ENCODE data around the gene RUNX2. TPM values are rescaled to one million over a fixed set of nuclear protein-coding genes. Genes with fewer than 3 reads are reported as not detected.

RUNX2 gene
- total and polyA plus RNA-seq, 10 of the 15 experiments (the other 5 are each of a cell fraction or from before 2014, with no cell fraction given), result 0.01 to 0.77 (median 0.15) TPM; not detected in 3

DNA sequence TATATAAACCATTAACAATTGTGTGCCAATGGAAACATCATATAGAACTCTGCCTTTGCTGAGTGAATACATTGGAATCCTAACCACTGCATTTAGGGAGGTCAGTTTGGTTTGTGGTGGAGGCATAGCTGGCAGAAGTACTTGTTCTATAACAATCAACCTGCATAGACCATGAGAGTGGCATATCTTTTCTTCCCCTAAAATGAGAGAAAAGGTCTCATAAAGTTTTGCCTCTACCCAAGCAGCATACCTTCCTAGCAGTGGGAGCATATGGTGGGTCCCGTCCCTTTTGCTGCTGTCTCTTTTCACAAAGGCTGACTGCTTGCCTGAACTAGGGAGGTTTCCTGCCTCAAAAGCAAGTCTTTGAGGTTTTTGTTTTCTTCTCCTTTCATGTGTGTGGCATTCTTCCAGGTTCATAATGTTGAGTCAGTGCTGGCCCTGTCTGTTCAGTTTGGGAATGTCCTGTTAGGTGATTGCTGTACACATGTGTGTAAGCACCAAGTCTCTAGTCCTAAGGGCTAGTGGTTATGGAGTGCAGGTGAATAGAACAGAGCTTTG, 110.8 kb downstream of the RUNX2 start (continued):
- TF ChIP-seq HSF1 (IDR thresholded peaks at IDR 0.05; ENCODE audit: low read depth, low read length) (no peak), TARDBP (IDR thresholded peaks at IDR 0.05; ENCODE audit: borderline replicate concordance) (no peak), TCF12 (IDR thresholded peaks at IDR 0.05; ENCODE audit: low read depth, low read length) (no peak), ATF7 (IDR thresholded peaks at IDR 0.05; ENCODE audit: low read depth) (no peak)

GRCh38 chr6:45439459-45439858, 111.3 kb downstream of the RUNX2 start:
- in situ Hi-C loops (cut with MboI) (no loop called here), intact Hi-C loops (cut with micrococcal nuclease; ENCODE audit: unreplicated experiment) (no loop called here)
- Histone ChIP-seq H3K9ac (ENCODE audit: control insufficient read depth, insufficient read depth, low read length) (no peak overlapping the region), H3K27ac (ENCODE audit: control insufficient read depth, insufficient read depth) (no peak overlapping the region), H3K4me1 (ENCODE audit: control insufficient read depth, insufficient read depth, low read length) (no peaks in the 10 kb centered on the region), H3K4me3 (no peak overlapping the region), H2AFZ (ENCODE audit: control insufficient read depth, low read depth, low read length) (no peak overlapping the region), H3K79me2 (ENCODE audit: control insufficient read depth, insufficient read depth, low read length) (no peaks in the 10 kb centered on the region), H4K20me1 (ENCODE audit: control insufficient read depth, insufficient read depth) (no peaks in the 10 kb centered on the region), H3K36me3 (ENCODE audit: control insufficient read depth in 2 of 2, insufficient read depth in 2 of 2, low read length in 1 of 2) (no peaks in the 10 kb centered on the region), H3K9me3 (replicated peaks; ENCODE audit: control insufficient read depth, insufficient read depth, low read length) (no peaks in the 10 kb centered on the region), H3K4me2 (ENCODE audit: control insufficient read depth, insufficient read depth) (no peak overlapping the region), H3K27me3 (replicated peaks in 1 of 2; ENCODE audit: control insufficient read depth in 2 of 2, insufficient read depth in 2 of 2, low read length in 1 of 2) (no peaks in the 10 kb centered on the region; a peak in 2 of 4 replicates)
- CTCF ChIA-PET, result no interaction called here
- RAD21 ChIA-PET (ENCODE audit: unreplicated experiment), result no interaction called here
- ATAC-seq (no peak), DNase-seq (ENCODE audit: low read depth, low spot score) (no peak), FAIRE-seq (peak; percentile 47)
- no TSS peak for BruUV-seq (replicated peaks)
- 42% methylated on average over 6 of the region's 6 CpGs for WGBS (ENCODE audit: insufficient coverage, insufficient replicate concordance, low lambda C conversion rate, missing lambda C conversion rate)
- SMC1A ChIA-PET (ENCODE audit: uncharacterized antibody, unreplicated experiment), result interaction anchor here (1.8 kb wide), 1 partner anchor 275 kb away, joined by 4 read pairs; no protein-coding TSS in a partner anchor
- POLR2A ChIA-PET, result no interaction called here
- no peak for TF ChIP-seq ATF7 (IDR thresholded peaks at IDR 0.05; ENCODE audit: low read depth)
- no peak for TF ChIP-seq NR2F1 (conservative IDR thresholded peaks at IDR 0.05)
- TF ChIP-seq EED (IDR thresholded peaks at IDR 0.05; ENCODE audit: low read depth), result no peak
- no peak for TF ChIP-seq CBX3 (IDR thresholded peaks at IDR 0.05; ENCODE audit: borderline replicate concordance, low read depth)
- no peak for TF ChIP-seq ZZZ3 (IDR thresholded peaks at IDR 0.05; ENCODE audit: control insufficient read depth, insufficient read length, low read depth)
- TF ChIP-seq BMI1 (IDR thresholded peaks at IDR 0.05; ENCODE audit: borderline replicate concordance), result no peak
- TF ChIP-seq MAX (IDR thresholded peaks at IDR 0.05; ENCODE audit: low read depth, low read length), result no peak
- no peak for TF ChIP-seq BCL11A (IDR thresholded peaks at IDR 0.05; ENCODE audit: low read depth, low read length)
- no peak for TF ChIP-seq JUND (IDR thresholded peaks at IDR 0.05; ENCODE audit: low read depth, low read length)
- TF ChIP-seq NFYB (IDR thresholded peaks at IDR 0.05; ENCODE audit: insufficient read depth, low read depth, low read length), result no peak
- TF ChIP-seq E4F1 (IDR thresholded peaks at IDR 0.05; ENCODE audit: borderline replicate concordance, partially characterized antibody), result no peak
- no peak for TF ChIP-seq BHLHE40 (IDR thresholded peaks at IDR 0.05; ENCODE audit: borderline replicate concordance in 1 of 2, low read depth in 2 of 2, low read length in 1 of 2)
- no peak for TF ChIP-seq STAT1 (conservative IDR thresholded peaks at IDR 0.05)
